Upper lobe of left lung (tissue), 6 donors: ENCODE results near the gene ZNF488. TPM values are rescaled to one million over a fixed set of nuclear protein-coding genes. Genes with fewer than 3 reads are reported as not detected.
"Not testable (repeated sequence)": the region's sequence is repeated elsewhere in the genome, so short reads cannot be mapped to it uniquely, and the experiment has no call there.

Source experiments
- ATAC-seq, 2 donors: fragments of 200-7000 bp; cut with Tn5 transposase; one replicate each; pipeline ENCODE4 v1.9.1; 2022; ENCODE audit warnings: mild to moderate bottlenecking in 2 of 2, moderate library complexity in 2 of 2; ENCODE audit not compliant: low FRiP score in 2 of 2
- DNase-seq, 2 donors: peaks; one replicate each; pipeline ENCODE4 v3.0.0-alpha.2; 2019 to 2020
- H3K27ac ChIP-seq, 4 donors: fragments of 200-600 bp; sonication (generic); one replicate each; pipeline ENCODE4 v1.5.1; 2016 to 2019
- H3K27me3 ChIP-seq, 4 donors: fragments of 200-600 bp; sonication (generic); one replicate each; pipeline ENCODE4 v1.5.1; 2017 to 2019
- H3K36me3 ChIP-seq, 4 donors: fragments of 200-600 bp; sonication (generic); one replicate each; pipeline ENCODE4 v1.5.1; 2016 to 2019
- H3K4me1 ChIP-seq, 4 donors: fragments of 200-600 bp; sonication (generic); one replicate each; pipeline ENCODE4 v1.5.1; 2018 to 2019
- H3K4me3 ChIP-seq, 4 donors: fragments of 200-600 bp; sonication (generic); one replicate each; pipeline ENCODE4 v1.5.1; 2017 to 2019; ENCODE audit warnings: mild to moderate bottlenecking in 2 of 4, moderate library complexity in 1 of 4
- H3K9me3 ChIP-seq, 4 donors: fragments of 200-600 bp; sonication (generic); one replicate each; pipeline ENCODE4 v1.5.1; 2018 to 2019
- EP300 ChIP-seq, 4 donors: sonication (generic); formaldehyde crosslinking; IDR thresholded peaks; one replicate each; pipeline ENCODE4 v1.5.1; 2017; ENCODE audit warnings: antibody characterized with exemption in 4 of 4, control low read depth in 2 of 4
- POLR2A ChIP-seq, 4 donors: fragments of 450-650 bp; IDR thresholded peaks; one replicate each; pipeline ENCODE4 v1.5.1; 2016 to 2017; ENCODE audit warnings: antibody characterized with exemption in 4 of 4, mild to moderate bottlenecking in 2 of 4
- POLR2AphosphoS5 ChIP-seq, 2 donors: sonication (generic); formaldehyde crosslinking; IDR thresholded peaks; one replicate each; pipeline ENCODE4 v1.5.1; 2017; ENCODE audit warnings: antibody characterized with exemption in 2 of 2
- WGBS, 2 donors: methylation state at CpG; one replicate each; pipeline ENCODE4 v1.1.5; 2017 to 2018; 5-methylcytosine and 5-hydroxymethylcytosine counted together
- total RNA-seq, 6 donors: library from RNA; depleted of rRNA in 4 of 6; stranded (reverse); fragments of >200 nt in 4 of 6; gene quantifications; one replicate each; pipeline versions ENCODE4 v1.1.0 to v1.2.1, GENCODE V29; 2016 to 2021
- TF ChIP-seq, protein P1 (sequence below), 6 experiments: fragments of 450-650 bp in 4 of 6; fragments of 200-600 bp in 2 of 6; sonication (generic) in 2 of 6; IDR thresholded peaks; one replicate each; pipeline ENCODE4 v1.5.1; 2016 to 2019; ENCODE audit warnings: antibody characterized with exemption in 6 of 6
- donor health status: DM: no; HTN: no; CAD: no; lungs with moderate emphysema.
- donor health status: DM: no; HTN: yes; CAD: no; lungs with severe emphysema.

Gene ZNF488
- total RNA-seq, 6 donors from 2014 or later, result 0.15 to 0.66 (median 0.28) TPM; not detected in 2

DNA sequence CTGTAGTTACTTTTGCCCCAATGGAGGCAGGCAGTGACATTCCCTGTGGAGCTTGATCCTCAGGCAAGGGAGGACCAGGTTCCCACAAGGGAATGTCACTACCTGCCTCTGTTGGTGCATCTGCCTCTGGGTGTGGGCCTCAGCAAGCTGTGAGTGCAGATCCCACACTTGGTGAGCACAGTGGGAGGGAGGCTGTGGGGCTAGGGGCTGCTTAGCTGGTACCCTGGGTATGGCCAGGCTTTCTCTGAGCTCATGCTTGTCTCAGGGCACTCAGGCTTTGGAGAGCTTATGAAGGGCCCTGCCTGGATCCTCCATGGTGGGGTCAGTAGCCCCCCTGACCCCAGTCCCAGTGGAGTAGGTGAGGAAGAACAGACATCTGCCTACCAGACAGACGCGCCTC is 16.2 kb upstream of the ZNF488 start:
- DNase-seq, result no peak
- H3K9me3 ChIP-seq, result no peaks in the 10 kb centered on the region
- no peaks in the 10 kb centered on the region for H3K27me3 ChIP-seq
- no peaks in the 10 kb centered on the region for H3K36me3 ChIP-seq
- ATAC-seq, result no peak
- H3K27ac ChIP-seq, result no peak overlapping the region
- TF ChIP-seq EP300 (IDR thresholded peaks at IDR 0.05) (no peak), POLR2AphosphoS5 (IDR thresholded peaks at IDR 0.05) (no peak), POLR2A (IDR thresholded peaks at IDR 0.05) (no peak)
- TF ChIP-seq, protein P1, sequence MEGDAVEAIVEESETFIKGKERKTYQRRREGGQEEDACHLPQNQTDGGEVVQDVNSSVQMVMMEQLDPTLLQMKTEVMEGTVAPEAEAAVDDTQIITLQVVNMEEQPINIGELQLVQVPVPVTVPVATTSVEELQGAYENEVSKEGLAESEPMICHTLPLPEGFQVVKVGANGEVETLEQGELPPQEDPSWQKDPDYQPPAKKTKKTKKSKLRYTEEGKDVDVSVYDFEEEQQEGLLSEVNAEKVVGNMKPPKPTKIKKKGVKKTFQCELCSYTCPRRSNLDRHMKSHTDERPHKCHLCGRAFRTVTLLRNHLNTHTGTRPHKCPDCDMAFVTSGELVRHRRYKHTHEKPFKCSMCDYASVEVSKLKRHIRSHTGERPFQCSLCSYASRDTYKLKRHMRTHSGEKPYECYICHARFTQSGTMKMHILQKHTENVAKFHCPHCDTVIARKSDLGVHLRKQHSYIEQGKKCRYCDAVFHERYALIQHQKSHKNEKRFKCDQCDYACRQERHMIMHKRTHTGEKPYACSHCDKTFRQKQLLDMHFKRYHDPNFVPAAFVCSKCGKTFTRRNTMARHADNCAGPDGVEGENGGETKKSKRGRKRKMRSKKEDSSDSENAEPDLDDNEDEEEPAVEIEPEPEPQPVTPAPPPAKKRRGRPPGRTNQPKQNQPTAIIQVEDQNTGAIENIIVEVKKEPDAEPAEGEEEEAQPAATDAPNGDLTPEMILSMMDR (IDR thresholded peaks at IDR 0.05), result no peak
- 92 to 100% methylated on average over 2 of the region's 2 CpGs for WGBS, 2 donors
- H3K4me1 ChIP-seq, result peaks cover 0 to 7% (median 4%) of the 10 kb centered on the region in 4 donors
- no peak overlapping the region for H3K4me3 ChIP-seq

DNA sequence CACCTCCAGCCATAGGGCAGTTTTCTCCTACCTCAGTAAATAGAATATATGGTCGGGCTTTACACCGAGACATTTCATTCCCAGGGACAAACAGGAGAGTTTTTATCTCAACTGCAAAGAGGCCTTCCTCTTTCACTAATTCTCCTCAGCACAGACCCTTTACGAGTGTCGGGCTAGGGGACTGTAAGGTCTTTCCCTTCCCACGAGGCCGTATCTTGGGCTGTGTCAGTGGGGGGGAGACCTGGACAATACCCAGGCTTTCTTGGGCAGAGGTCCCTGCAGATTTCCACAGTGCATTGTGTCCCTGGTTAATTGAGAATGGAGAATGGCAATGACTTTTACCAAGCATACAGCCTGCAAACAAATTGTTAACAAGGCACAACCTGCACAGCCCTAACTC is 13.2 kb upstream of the ZNF488 start:
- TF ChIP-seq, protein P1 (IDR thresholded peaks at IDR 0.05), result no peak
- no peak for TF ChIP-seq POLR2AphosphoS5 (IDR thresholded peaks at IDR 0.05)
- TF ChIP-seq POLR2A (IDR thresholded peaks at IDR 0.05), result no peak
- TF ChIP-seq EP300 (IDR thresholded peaks at IDR 0.05), result no peak
- Histone ChIP-seq H3K27me3 (no peaks in the 10 kb centered on the region), H3K27ac (no peak overlapping the region), H3K9me3 (no peaks in the 10 kb centered on the region), H3K4me1 (no peaks in the 10 kb centered on the region), H3K4me3 (no peak overlapping the region), H3K36me3 (no peaks in the 10 kb centered on the region)
- 85 to 86% methylated on average over 6 of the region's 6 CpGs for WGBS, 2 donors
- no peak for DNase-seq
- ATAC-seq, result no peak

DNA sequence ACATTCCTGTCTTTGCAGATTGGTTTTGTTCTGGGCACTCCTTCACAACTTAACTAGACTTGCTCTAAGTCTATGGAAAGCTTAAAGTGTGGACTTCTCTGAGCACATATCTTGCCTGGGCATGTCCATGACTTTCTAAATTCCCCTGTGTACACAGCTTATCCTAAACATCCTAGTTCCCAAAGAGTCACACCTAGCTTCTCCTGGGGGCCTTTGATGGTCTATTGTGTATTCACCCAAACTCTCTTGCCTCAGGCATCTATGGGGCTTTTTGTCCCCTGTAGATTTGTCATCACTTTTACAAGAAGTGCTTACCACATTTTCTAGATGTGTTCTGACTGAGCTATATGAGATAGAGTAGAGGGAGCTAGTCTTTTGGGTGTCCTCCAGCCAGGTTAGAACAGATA is 12.2 kb upstream of the ZNF488 start:
- Histone ChIP-seq H3K27ac (no peak overlapping the region), H3K4me3 (no peak overlapping the region), H3K27me3 (no peaks in the 10 kb centered on the region), H3K9me3 (no peaks in the 10 kb centered on the region), H3K36me3 (no peaks in the 10 kb centered on the region), H3K4me1 (no peaks in the 10 kb centered on the region)
- ATAC-seq (no peak), DNase-seq (no peak)
- TF ChIP-seq POLR2AphosphoS5 (IDR thresholded peaks at IDR 0.05), result no peak
- TF ChIP-seq EP300 (IDR thresholded peaks at IDR 0.05), result no peak
- TF ChIP-seq, protein P1 (IDR thresholded peaks at IDR 0.05), result no peak
- no peak for TF ChIP-seq POLR2A (IDR thresholded peaks at IDR 0.05)

DNA sequence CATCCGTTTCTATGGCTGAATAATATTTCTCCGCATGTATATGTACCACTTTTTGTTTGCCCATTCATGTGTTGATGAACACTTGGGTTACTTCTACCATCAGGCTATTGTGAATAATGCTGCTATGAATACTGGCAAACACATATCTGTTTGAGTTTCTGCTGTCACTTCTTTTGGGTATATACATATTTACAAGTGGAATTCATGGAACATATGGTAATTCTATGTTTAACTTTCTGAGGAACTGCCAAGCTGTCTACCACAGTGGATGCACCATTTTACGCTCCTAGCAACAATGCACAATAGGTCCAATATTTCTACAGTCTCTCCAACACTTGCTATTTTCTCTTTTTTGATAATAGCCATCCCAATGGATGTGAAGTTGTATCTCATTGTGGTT is 5.5 kb upstream of the ZNF488 start:
- ATAC-seq (no peak), DNase-seq (no peak)
- WGBS, 2 donors, result 97 to 98% methylated on average over 3 of the region's 3 CpGs
- no peaks in the 10 kb centered on the region for H3K9me3 ChIP-seq
- H3K4me3 ChIP-seq, result no peak overlapping the region
- H3K4me1 ChIP-seq, result peaks cover 0 to 6% (median 4%) of the 10 kb centered on the region in 4 donors
- H3K27ac ChIP-seq, result no peak overlapping the region
- H3K36me3 ChIP-seq, result no peaks in the 10 kb centered on the region
- TF ChIP-seq, protein P1 (IDR thresholded peaks at IDR 0.05), result no peak
- TF ChIP-seq POLR2A (IDR thresholded peaks at IDR 0.05), result no peak
- no peak for TF ChIP-seq EP300 (IDR thresholded peaks at IDR 0.05)
- no peaks in the 10 kb centered on the region for H3K27me3 ChIP-seq

DNA sequence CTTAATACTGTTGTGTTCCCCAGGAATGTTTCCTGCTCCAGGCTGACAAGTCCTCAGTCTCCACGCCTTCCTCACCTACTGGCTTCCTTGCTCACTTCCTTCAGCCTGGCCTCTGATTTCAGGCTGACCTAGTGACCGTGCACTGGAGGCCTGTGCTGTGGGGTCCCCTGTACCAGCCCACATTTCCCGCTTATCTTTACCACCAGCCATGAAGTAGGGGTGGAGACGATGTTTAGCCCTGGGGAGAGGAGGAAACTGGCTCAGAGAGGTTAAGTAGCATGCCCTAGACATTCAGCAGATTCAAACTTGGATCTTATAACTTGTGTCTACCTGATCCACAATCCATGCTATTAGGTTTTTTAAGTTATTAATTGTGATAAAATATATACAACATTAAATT is 4.8 kb upstream of the ZNF488 start:
- H3K9me3 ChIP-seq, result no peaks in the 10 kb centered on the region
- peaks cover 0 to 10% (median 8%) of the 10 kb centered on the region in 4 donors for H3K4me1 ChIP-seq
- no peaks in the 10 kb centered on the region for H3K27me3 ChIP-seq
- H3K27ac ChIP-seq, result no peak overlapping the region
- TF ChIP-seq, protein P1 (IDR thresholded peaks at IDR 0.05), result no peak
- TF ChIP-seq EP300 (IDR thresholded peaks at IDR 0.05) (no peak), POLR2AphosphoS5 (IDR thresholded peaks at IDR 0.05) (no peak), POLR2A (IDR thresholded peaks at IDR 0.05) (no peak)
- DNase-seq, result no peak
- no peak for ATAC-seq
- no peak overlapping the region for H3K4me3 ChIP-seq
- whole genome bisulfite sequencing, 2 donors, result 81 to 87% methylated on average over 4 of the region's 4 CpGs
- no peaks in the 10 kb centered on the region for H3K36me3 ChIP-seq

DNA sequence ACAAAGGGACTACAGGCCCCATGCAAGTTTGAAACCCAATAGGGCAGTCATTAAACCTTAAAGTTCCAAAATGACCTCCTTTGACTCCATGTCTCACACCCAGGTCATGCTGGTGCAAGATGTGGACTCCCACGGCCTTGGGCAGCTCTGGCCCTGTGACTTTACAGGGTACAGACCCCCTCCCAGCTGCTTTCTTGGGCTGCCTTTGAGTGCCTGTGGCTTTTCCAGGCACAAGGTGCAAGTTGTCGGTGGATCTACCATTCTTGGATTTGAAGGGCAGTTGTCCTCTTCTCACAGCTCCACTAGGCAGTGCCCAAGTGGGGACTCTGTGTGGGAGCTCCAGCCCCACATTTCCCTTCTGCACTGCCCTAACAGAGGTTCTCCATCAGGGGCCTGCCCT is 2.0 kb upstream of the ZNF488 start:
- not testable (repeated sequence) for H3K27ac ChIP-seq, H3K4me3 ChIP-seq, H3K36me3 ChIP-seq, DNase-seq, H3K27me3 ChIP-seq, H3K9me3 ChIP-seq, ATAC-seq
- peaks cover 0 to 10% (median 10%) of the 10 kb centered on the region in 4 donors for H3K4me1 ChIP-seq
- 85 to 100% methylated on average over 1 to 2 of the region's 2 CpGs for WGBS, 2 donors
